GM18873 (cell line): ENCODE results near the gene PODNL1.

Experiments used
- ATAC-seq: cut with Tn5 transposase; IDR thresholded peaks from one replicate; pipeline ENCODE4 v1.9.1; 2021; ENCODE audit warnings: mild to moderate bottlenecking, moderate library complexity, moderate number of reproducible peaks; ENCODE audit not compliant: unreplicated experiment, low FRiP score

PODNL1 gene

GRCh38 chr19:13905634-13906520, 32.3 kb downstream of the PODNL1 start, which contains the start of the genes BRME1 and CC2D1A:
BRME1 (minus strand) TSS chr19:13906117; CDS start chr19:13904892, 1,225 bp downstream.
CC2D1A (plus strand) TSS chr19:13906201; CDS start chr19:13906442, 241 bp downstream.
- ATAC-seq = peak; percentile 85

DNA sequence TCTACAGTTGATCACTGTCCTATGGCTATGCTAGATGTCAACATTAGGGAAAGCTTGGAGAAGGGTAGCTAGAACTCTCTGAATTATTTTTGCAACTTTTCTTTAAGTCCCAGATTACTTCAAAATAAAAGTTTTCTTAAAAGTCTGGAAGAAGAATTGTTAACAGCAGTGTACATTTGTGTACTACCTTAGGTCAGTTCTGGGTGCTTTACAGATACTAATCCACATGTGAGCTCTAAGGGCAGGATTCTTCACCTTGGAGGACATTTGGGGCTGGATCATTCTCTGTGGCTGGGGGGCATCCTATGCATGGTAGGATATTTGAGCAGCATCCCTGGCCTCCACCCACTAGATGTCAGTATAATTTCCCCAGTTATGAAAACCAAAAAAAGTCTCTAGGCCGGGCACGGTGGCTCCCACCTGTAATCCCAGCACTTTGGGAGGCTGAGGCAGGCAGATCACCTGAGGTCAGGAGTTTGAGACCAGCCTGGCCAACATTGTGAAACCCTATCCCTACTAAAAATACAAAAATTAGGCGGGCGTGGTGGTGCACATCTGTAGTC, 35.1 kb downstream of the PODNL1 start:
- ATAC-seq = no peak

- no peak for ATAC-seq
Observed at GRCh38 chr19:13899912-13900584, 38.2 kb downstream of the PODNL1 start.

DNA sequence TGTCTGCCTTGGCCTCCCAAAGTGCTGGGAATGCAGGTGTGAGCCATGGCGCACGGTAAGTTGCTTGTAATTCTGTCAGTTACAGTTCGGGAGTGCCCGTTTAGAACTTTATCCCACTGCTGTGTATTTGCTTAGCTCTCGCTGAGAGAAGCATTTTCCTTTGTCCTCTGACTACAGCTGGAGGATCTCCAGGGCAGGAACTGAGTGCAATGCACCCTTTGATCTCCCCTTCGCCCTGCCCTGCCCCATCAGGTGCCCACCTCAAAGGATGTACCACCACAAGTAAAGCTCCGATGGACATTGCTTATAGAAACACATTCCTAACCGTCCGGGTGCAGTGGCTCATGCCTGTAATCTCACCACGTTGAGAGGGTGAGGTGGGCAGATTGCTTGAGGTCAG, 38.8 kb downstream of the PODNL1 start:
- no peak for ATAC-seq

DNA sequence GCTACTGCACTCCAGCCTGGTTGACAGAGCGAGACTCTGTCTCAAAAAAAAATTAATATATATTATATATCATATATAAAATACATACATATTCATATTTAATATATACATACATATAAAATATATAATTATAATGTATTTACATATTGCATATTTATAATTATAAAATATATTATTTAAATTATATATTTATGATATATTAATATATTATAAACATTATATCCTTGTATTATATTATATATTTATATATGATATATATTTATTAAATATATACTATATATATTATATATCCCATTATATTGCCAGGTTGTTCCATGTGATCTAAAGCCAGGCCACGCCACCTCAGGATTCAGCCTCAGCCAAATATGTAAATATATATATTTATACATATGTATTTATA, 42.0 kb downstream of the PODNL1 start:
- no peak for ATAC-seq

DNA sequence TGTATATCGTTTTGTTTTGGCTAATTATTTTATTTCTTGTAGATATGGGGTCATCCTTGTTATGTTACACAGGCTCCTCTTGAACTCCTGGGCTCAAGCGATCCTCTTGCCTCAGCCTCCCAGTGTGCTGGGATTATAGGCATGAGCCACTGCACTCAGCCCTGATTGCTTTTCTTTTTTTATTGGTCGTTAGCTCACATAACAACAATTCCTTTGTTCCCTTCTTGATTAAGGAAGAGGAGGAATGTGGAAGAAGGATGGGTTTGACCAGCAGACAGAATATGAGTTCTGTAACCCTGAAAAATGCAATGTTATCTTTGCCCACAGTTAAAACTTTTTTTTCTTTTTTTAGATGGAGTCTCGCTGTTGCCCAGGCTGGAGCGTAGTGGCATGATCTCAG, 43.7 kb downstream of the PODNL1 start:
- no peak for ATAC-seq

- no peak for ATAC-seq
Observed at GRCh38 chr19:13892870-13893269, 45.3 kb downstream of the PODNL1 start.

DNA sequence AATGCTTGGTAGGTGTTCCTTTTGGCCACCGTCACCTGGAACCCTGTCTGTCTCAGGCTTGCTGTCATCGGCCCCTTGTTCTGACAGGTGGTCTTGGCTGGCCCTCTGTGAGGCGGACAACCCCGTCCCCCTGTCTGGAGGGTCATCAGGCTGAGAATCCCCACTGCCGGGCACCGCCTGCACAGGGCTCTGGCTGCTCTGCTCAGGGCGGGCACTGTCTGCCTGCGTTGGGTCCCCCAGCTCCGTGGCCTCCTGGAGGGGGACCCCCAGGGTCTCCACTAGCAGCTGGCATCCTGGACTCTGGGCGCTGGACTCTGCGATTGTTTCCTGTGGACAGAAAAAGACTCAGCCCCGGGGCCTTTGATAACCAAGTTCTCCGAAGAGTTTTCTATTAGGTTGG, 48.1 kb downstream of the PODNL1 start:
- ATAC-seq = no peak

DNA sequence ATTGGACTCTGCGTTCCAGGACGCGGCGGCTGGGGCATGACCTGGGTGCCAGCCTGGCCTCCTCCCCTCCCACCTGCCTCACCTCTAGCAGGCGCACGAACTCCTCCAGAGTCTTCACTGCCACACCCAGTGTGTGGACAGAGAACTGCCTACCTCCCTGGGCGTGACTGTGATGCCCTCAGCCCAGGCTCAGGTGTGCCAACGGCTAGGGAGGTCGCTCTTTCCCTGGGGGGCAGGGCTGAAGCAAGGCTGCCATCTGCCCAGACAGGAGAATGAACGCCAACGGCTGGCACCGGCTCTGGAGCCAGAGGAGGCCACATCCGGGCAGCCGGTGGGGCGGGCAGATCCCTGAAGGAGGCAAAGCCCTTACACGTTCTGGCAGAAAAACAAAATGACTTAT, 49.9 kb downstream of the PODNL1 start:
- no peak for ATAC-seq

- ATAC-seq = no peak
Observed at GRCh38 chr19:13887517-13887916, 50.7 kb downstream of the PODNL1 start.

- ATAC-seq = no peak
Observed at GRCh38 chr19:13887018-13887436, 51.2 kb downstream of the PODNL1 start.

DNA sequence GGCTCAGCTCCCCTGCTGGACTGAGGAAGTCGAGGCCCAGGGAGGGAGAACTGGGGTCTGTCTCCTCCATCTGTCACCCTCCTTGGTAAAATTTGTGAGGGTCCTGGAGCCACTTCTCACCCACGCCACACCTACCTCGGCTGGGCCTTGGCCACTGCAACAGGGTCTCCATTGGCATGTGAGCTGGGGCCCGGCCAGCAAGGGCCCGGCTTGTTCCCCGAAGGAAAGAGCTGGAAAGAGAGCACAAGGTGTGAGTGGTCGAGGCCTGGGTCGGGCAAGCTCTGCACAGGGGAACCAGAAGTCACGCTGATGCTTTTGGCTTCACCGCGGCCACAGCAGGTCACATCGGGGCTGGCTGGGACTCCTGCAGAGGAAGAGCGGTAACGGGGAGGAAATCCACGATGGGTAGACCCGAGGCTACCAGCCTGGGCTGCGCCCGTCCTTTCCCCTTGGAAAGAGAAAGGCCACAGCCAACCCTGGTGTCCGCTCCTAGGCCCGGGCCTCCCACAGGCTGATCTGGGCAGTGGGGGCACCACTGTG, 52.3 kb downstream of the PODNL1 start:
- no peak for ATAC-seq

- no peak for ATAC-seq
Observed at GRCh38 chr19:13884726-13885591, 53.3 kb downstream of the PODNL1 start.

GRCh38 chr19:13883516-13884064, 54.6 kb downstream of the PODNL1 start:
- no peak for ATAC-seq

DNA sequence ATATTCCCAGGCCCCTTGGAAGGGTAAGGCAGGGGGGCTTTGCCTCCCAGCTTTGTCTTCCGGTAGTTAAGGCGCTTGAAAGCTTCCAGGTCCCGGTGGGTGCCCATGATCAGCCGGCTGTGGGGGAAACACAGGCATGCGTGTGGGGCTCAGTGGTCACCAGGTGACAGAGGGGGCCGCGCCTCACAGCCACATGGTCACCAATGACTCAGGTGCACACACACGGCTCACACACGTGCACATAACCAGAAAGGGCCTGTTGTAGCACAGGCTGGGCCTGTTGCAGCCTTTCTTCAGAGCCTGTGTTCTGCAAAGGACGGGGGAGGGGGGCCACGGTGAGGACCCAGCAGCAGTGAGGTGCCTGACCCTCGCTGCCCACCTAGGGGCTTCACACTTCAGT, 55.4 kb downstream of the PODNL1 start:
- no peak for ATAC-seq

DNA sequence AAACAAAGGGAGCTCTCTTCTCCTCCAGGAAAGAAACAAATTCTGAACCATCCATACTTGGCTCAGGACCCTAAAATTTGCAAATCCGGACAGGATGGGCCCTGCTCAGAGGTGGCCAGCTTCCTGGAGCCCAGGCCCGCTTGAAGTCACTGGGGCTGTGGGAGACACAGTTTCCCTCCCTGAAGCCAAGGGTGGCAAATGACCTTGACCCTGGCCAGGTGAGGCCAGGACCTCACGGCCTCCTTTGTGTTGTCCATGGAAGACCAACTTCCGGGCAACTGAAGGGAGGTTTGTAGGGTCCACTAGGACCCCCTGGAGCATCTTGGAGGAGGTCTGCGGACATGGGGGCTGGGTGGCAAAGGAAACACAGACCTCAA, 55.8 kb downstream of the PODNL1 start:
- ATAC-seq = no peak

GRCh38 chr19:13881692-13882418, 56.4 kb downstream of the PODNL1 start:
- no peak for ATAC-seq

- no peak for ATAC-seq
Observed at GRCh38 chr19:13881251-13881691, 56.9 kb downstream of the PODNL1 start.
